Renal pelvis (tissue), 4 donors: Measurements from ENCODE around the gene KCP. TPM values are rescaled to one million over a fixed set of nuclear protein-coding genes. Genes with fewer than 3 reads are reported as not detected.

ENCODE experiments used
- DNase-seq: peaks from one replicate; pipeline ENCODE4 v3.0.0-alpha.2; 2013
- polyA plus RNA-seq, 3 donors: library from polyadenylated mRNA; unstranded; fragments of 120-200 nt; gene quantifications; one replicate each; pipeline ENCODE4 v1.2.1, GENCODE V29; 2013; ENCODE audit not compliant: insufficient read length in 3 of 3

Gene KCP
- polyA plus RNA-seq, 3 donors, result 20.7 to 34.5 (median 32.4) TPM

- DNase-seq, result no peak
These were observed 69.3 kb downstream of the KCP start for GRCh38 chr7:128841171-128841690.

GRCh38 chr7:128840326-128841170 is 70.0 kb downstream of the KCP start:
- DNase-seq, result no peak

DNA sequence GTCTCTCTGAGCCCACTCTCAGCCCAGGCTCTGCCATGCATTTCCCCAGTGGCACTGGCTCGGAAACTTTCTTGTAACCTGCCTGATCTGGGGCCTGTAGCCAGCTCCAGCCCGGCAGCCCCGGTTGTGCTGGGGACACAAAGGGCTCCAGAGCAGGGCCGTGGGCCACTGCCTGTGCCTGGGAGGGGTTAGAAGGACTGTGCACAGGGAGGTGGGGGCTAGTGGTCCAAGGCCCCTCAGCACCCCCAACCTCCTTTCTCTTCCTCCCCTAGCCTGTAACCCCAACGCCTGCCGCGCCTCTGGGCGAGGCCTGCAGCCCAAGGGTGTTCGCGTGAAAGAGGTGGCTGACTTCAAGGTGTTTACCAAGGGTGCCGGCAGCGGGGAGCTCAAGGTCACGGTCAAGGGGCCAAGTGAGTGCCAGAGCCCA is 70.7 kb downstream of the KCP start:
- no peak for DNase-seq

GRCh38 chr7:128838981-128839731 is 71.4 kb downstream of the KCP start:
- DNase-seq, result no peak

DNA sequence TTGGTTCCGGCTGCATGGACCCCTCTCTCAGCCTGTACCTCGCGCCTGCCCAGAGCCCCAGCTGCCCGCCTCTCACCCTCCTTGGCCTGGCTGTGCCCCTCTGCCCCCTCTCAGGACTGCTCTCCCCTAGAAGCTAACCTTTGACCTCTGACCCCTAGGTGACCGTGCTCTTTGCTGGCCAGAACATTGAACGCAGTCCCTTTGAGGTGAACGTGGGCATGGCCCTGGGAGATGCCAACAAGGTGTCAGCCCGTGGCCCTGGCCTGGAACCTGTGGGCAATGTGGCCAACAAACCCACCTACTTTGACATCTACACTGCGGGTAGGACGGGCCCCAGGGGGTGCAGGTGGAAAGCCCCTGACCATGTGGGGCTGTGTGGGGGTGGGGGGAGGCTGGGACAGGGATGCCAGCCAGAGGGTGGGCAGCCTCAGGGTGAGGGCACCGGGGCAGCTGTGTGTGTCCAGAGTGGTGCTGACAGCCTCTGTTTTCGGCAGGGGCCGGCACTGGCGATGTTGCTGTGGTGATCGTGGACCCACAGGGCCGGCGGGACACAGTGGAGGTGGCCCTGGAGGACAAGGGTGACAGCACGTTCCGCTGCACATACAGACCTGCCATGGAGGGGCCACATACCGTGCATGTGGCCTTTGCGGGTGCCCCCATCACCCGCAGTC is 72.3 kb downstream of the KCP start:
- DNase-seq, result no peak

- no peak for DNase-seq
These were observed 73.0 kb downstream of the KCP start for GRCh38 chr7:128837521-128837921.

DNA sequence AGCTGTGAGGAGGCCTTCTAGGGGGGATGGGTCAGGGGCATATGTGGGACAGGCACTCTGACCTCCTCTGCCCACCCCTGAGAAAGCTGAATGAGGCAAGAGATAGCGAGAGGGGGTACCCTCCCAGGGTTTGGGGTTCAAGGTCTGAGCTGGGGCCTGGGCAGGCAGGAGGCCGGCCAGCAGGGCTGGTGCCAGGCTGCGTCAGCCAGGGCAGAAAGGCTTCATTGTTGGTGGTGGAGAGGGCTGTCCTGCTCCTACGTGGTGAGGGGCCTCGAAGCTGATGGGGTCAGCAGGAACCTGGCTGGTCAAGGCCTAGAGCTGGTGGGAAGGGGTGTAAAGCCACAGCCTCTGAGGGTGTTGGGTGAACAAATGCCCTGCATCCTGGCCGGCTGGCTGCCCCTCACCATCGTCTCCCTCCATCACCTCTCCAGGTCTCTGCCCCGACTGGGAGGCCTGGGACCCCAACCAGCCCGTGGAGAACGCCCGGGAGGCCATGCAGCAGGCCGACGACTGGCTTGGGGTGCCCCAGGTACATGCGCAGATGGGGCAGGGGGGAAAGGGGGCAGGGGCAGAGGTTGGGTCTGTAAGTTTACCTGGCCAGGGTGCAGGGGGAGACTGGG is 73.7 kb downstream of the KCP start:
- DNase-seq, result no peak

- no peak for DNase-seq
These were observed 74.5 kb downstream of the KCP start for GRCh38 chr7:128835790-128836641.

- DNase-seq, result no peak
These were observed 75.2 kb downstream of the KCP start for GRCh38 chr7:128835231-128835751.

GRCh38 chr7:128833946-128834325 is 76.6 kb downstream of the KCP start:
- DNase-seq, result no peak

- peak; percentile 55 for DNase-seq
These were observed 77.2 kb downstream of the KCP start for GRCh38 chr7:128833148-128833945.

DNA sequence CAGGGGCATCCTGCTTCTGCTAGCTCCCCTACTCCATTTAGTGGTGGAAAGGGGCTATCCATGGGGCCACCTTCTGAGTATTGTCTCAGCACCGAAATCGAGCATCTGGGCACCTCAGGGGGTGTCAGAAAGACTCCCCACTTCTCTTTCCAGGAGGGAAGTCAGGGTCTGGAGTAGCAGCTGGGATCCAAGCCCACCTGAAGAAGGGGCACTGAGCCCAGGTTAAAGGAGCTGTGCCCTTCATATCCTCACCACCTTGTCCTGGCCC is 77.7 kb downstream of the KCP start:
- DNase-seq, result no peak

DNA sequence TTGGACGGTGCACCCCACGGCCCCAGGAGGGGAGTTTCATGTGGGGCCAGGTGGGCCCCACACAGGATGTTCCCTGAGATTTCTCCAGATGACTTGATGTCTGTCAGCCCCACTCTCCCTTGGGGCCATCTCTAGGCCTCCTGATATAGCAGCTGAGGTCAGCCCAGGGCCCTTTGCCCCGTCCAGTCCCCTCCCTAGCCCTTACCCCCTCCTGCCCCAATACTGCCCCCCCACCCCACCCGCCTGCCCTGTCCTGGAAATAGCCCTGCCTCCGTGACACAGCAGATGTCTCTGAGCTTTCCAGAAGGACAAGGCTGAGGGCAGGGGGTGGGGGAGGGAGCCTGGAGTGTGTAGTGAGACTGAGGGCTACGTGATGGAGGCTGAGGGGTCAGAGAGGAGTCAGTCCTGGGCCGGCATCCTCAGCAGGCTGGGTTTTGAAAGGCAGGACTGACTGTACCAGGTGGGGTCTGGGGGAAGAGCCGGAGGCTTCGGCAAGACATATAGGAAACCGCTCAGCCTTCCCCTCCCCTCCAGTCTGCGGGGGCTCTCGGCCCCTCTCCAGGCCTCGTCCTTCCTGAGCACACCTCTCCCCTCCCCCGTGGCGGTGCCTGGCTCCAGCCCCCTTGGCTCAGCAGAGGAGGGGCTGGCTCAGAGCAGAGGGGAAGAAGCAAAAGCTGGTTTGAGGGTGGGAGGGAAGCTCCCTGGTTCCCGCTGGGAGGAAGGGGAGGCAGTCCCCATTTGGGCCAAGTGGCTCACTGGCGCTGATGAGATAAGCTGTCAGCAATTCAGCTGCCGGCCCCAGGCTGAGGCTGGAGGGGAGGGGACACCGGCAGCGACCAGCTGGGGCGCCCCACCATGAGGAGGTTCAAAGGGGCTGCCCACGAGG is 78.3 kb downstream of the KCP start:
- peak; percentile 24 for DNase-seq

GRCh38 chr7:128831178-128831993 is 79.1 kb downstream of the KCP start:
- peak; percentile 44 for DNase-seq

GRCh38 chr7:128830231-128831177 is 80.0 kb downstream of the KCP start, which contains the start of gene FLNC:
FLNC (plus strand) TSS chr7:128830406; CDS start chr7:128830638, 232 bp downstream.
- peak; percentile 64 for DNase-seq

DNA sequence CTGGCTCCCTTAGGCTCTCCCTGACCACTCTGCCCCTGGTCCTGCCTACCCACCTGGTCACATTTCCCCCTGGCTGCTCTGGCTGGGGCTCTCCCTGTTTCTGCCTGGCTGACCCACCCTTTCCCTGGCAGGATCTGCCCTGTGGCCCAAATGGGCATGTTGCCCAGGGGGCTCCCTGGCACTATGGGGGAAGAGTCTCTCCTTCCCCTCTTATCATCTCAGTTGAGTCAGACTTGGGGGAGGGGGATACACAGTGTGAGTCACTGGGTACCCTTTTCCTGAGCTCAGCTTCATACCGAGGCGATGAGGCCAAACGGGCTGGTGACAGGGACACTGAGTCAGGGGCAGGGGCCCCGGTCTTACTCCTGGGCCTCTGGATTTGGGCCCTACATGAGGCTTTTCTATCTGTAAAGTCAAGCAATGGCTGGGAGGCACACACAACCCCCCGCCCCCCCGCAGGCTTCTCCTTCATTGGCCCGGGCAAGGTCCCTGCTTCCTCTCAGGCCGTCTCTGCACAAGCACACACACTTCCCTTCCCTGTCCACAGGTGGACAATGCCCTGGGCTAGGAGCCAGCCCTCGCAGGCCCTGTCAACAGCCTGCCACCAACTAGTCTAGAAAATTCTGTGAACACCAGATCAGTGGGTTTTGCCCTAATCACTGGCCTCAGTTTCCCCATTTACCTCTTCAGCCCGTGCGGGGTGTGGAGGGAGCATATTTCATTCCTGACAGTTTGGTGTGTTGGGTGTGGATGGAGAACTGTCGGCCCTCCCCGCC is 80.9 kb downstream of the KCP start:
- DNase-seq, result no peak
